K562 (cell line): Measurements from ENCODE around the gene ZNF791. TPM values are rescaled to one million over a fixed set of nuclear protein-coding genes. Genes with fewer than 3 reads are reported as not detected.

Experiments used
- CCAR2 ChIP-seq: fragments of 200-400 bp; formaldehyde crosslinking; IDR thresholded peaks from 2 replicates; pipeline ENCODE4 v1.6.1; 2017; ENCODE audit warnings: mild to moderate bottlenecking, low read depth, low read length
- ELF2 ChIP-seq: fragments of 250-450 bp; sonication (Bioruptor Pico); IDR thresholded peaks from 2 replicates; pipeline ENCODE4 v1.5.0; 2021; ENCODE audit warnings: mild to moderate bottlenecking
- ETV1 ChIP-seq: fragments of 450-650 bp; conservative IDR thresholded peaks from 2 replicates; pipeline ENCODE4 v1.6.1; 2016; ENCODE audit warnings: missing genetic modification characterization, control low read depth, low read depth, missing compliant biosample characterization
- FOSL1 ChIP-seq: fragments of 200-800 bp; sonication (Bioruptor generic); conservative IDR thresholded peaks from 2 replicates; pipeline ENCODE4 v1.6.1; 2016; ENCODE audit warnings: missing genetic modification characterization, missing compliant biosample characterization
- HNRNPK ChIP-seq: fragments of 200-400 bp; formaldehyde crosslinking; IDR thresholded peaks from one replicate; pipeline ENCODE4 v1.6.1; 2018; ENCODE audit warnings: mild to moderate bottlenecking, low read depth, low read length; ENCODE audit not compliant: poor library complexity, severe bottlenecking
- KAT8 ChIP-seq: fragments of 450-650 bp; IDR thresholded peaks from 2 replicates; pipeline ENCODE4 v1.6.1; 2016; ENCODE audit warnings: low read depth, mild to moderate bottlenecking
- MCM5 ChIP-seq: fragments of 450-650 bp; IDR thresholded peaks from 2 replicates; pipeline ENCODE4 v1.6.1; 2016; ENCODE audit warnings: low read depth
- NFXL1 ChIP-seq: fragments of 450-650 bp; formaldehyde crosslinking; IDR thresholded peaks from 2 replicates; pipeline ENCODE4 v1.4.0; 2021; ENCODE audit warnings: mild to moderate bottlenecking
- NUFIP1 ChIP-seq: fragments of 450-650 bp; IDR thresholded peaks from 2 replicates; pipeline ENCODE4 v1.6.1; 2018; ENCODE audit not compliant: partially characterized antibody
- PRMT5 ChIP-seq: sonication (generic); formaldehyde crosslinking; IDR thresholded peaks from 2 replicates; pipeline ENCODE4 v1.5.0; 2020; ENCODE audit warnings: missing genetic modification reagents
- SUPT5H ChIP-seq: fragments of 450-650 bp; IDR thresholded peaks from 2 replicates; pipeline ENCODE4 v1.6.1; 2016
- ZBTB7A ChIP-seq: IDR thresholded peaks from 2 replicates; pipeline ENCODE4 v1.6.1; 2011; ENCODE audit warnings: low read depth, mild to moderate bottlenecking, low read length, moderate library complexity, borderline replicate concordance; ENCODE audit not compliant: control insufficient read depth
- ZKSCAN3 ChIP-seq: fragments of 250-450 bp; sonication (Bioruptor Pico); IDR thresholded peaks from 2 replicates; pipeline ENCODE4 v1.4.0; 2020
- ZNF134 ChIP-seq: fragments of 250-450 bp; sonication (Bioruptor Pico); conservative IDR thresholded peaks from 2 replicates; pipeline ENCODE4 v1.4.0; 2020
- ZNF232 ChIP-seq: sonication (generic); formaldehyde crosslinking; IDR thresholded peaks from 2 replicates; pipeline ENCODE4 v1.8.0; 2022; ENCODE audit warnings: mild to moderate bottlenecking, missing genetic modification reagents
- ZNF507 ChIP-seq: conservative IDR thresholded peaks from 2 replicates; pipeline ENCODE4 v1.6.1; 2017; ENCODE audit warnings: missing genetic modification characterization, missing compliant biosample characterization
- ZNF699 ChIP-seq: fragments of 250-450 bp; sonication (Bioruptor Pico); IDR thresholded peaks from 2 replicates; pipeline ENCODE4 v1.8.0; 2021; ENCODE audit warnings: mild to moderate bottlenecking, moderate library complexity; ENCODE audit not compliant: insufficient replicate concordance
- ZNF766 ChIP-seq: fragments of 200-800 bp; sonication (Bioruptor generic); conservative IDR thresholded peaks from 2 replicates; pipeline ENCODE4 v1.6.1; 2016; ENCODE audit warnings: missing genetic modification characterization, missing compliant biosample characterization
- ZNF778 ChIP-seq: fragments of 450-650 bp; formaldehyde crosslinking; IDR thresholded peaks from 2 replicates; pipeline ENCODE4 v1.4.0; 2020; ENCODE audit warnings: mild to moderate bottlenecking, moderate library complexity
- polyA plus RNA-seq, 8 experiments: library from polyadenylated mRNA; depleted of rRNA in 4 of 8; stranded (reverse) in 5 of 8; unstranded in 3 of 8; fragments of >200 nt; fragmentation: Nextera tagmentation in 2 of 8; fragmentation: Illumina TruSeq in 1 of 8; extraction: Ambion mirVana in 2 of 8; extraction: Trizol in 1 of 8; gene quantifications; 2 replicates each; pipeline versions ENCODE4 v1.2.1 to v1.2.3, GENCODE V29; 2011 to 2014; ENCODE audit warnings: inconsistent platforms in 1 of 8, missing spikeins in 1 of 8
- total RNA-seq, 7 experiments: library from RNA; depleted of rRNA in 6 of 7; stranded (reverse); fragments of >200 nt in 6 of 7; fragmentation: Illumina TruSeq in 2 of 7; extraction: Trizol in 2 of 7; gene quantifications; 2 replicates each; pipeline versions ENCODE4 v1.2.1 to v1.2.3, GENCODE V29; 2011 to 2021; ENCODE audit warnings: low replicate concordance in 1 of 7
- TF ChIP-seq, protein P1 (sequence below): IDR thresholded peaks from 2 replicates; pipeline ENCODE4 v1.6.1; 2011; ENCODE audit warnings: borderline replicate concordance, low read depth, mild to moderate bottlenecking, moderate library complexity, low read length; ENCODE audit not compliant: insufficient read depth, poor library complexity, severe bottlenecking
- TF ChIP-seq, protein P2 (sequence below), 2 experiments: fragments of 150-350 bp in 1 of 2; IDR thresholded peaks; 2 replicates each; pipeline ENCODE4 v1.6.1; 2012 to 2016; ENCODE audit warnings: low read depth in 2 of 2, low read length in 2 of 2, mild to moderate bottlenecking in 1 of 2, moderate library complexity in 1 of 2
- TF ChIP-seq, protein P3 (sequence below), 2 experiments: IDR thresholded peaks; 2 replicates each; pipeline ENCODE4 v1.6.1; 2011; ENCODE audit warnings: borderline replicate concordance in 1 of 2, control low read depth in 1 of 2, low read depth in 1 of 2, low read length in 1 of 2, mild to moderate bottlenecking in 1 of 2, mixed read lengths in 1 of 2, moderate library complexity in 1 of 2; ENCODE audit not compliant: insufficient read depth in 1 of 2, insufficient read length in 1 of 2, poor library complexity in 1 of 2, severe bottlenecking in 1 of 2; ENCODE audit errors: extremely low read depth in 1 of 2

ZNF791 gene
- total and polyA plus RNA-seq, 9 of the 15 experiments (the other 6 are each of a cell fraction or from before 2014, with no cell fraction given), result 7.8 to 22.7 (median 13.1) TPM

DNA sequence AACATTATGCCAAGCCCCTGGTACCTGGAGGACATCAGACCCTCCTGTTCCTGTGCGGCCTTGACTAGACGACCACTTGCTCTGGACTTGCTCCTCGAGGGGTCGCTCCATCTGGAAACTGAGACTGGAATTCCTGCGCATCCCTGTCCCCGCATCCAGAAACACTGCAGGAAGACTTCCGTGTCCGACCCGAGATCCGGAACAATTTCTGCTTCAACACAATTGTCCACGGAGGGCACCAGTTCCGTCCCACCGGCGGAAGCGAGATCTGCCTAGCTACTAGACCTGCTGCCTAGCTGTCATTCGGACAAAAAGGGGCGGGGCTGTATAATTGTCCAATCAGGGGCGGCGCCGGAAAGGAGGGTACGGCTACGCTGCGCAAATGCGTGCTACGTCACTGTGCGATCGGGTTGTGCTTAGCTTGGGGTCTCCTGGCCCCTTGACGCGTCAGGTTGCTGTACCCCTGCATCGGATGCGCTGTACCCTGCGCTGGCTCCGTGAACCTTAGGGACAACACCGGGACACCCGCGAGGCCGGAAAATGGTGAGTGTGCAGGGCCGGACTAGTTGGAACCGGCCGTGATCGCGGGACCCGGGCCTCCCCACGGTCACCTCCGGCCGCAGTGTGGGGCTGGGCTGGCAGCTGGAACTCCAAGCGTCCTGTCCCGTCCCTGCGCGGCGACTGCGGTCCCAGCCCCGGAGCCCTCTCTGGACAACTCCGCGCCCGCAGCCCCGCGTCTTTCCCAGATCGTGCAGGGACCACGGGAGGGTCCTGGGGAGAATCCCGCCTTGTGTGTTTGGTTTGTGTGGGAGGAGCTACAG is at the start of gene ZNF791, which contains the start of gene ZNF490 (continued):
- TF ChIP-seq ZNF134 (CRISPR knock-in tag) (no peak), FOSL1 (tag) (no peak), ZNF507 (no peak), NFXL1 (CRISPR knock-in tag) (no peak), NUFIP1 (no peak), ZKSCAN3 (CRISPR knock-in tag) (no peak), CCAR2 (no peak), SUPT5H (peak; percentile 92), ELF2 (CRISPR knock-in tag) (peak; percentile 94), HNRNPK (no peak), ZNF232 (peak; percentile 42; the same call in 1 of the 2 replicates), PRMT5 (CRISPR knock-in tag) (peak; percentile 77; the same call in 1 of the 2 replicates), ZNF778 (CRISPR knock-in tag) (no peak), ZBTB7A (peak; percentile 91), ETV1 (tag) (peak; percentile 89), ZNF699 (no peak), KAT8 (peak; percentile 29; the same call in 1 of the 2 replicates), MCM5 (no peak), ZNF766 (no peak)
- TF ChIP-seq, protein P1, sequence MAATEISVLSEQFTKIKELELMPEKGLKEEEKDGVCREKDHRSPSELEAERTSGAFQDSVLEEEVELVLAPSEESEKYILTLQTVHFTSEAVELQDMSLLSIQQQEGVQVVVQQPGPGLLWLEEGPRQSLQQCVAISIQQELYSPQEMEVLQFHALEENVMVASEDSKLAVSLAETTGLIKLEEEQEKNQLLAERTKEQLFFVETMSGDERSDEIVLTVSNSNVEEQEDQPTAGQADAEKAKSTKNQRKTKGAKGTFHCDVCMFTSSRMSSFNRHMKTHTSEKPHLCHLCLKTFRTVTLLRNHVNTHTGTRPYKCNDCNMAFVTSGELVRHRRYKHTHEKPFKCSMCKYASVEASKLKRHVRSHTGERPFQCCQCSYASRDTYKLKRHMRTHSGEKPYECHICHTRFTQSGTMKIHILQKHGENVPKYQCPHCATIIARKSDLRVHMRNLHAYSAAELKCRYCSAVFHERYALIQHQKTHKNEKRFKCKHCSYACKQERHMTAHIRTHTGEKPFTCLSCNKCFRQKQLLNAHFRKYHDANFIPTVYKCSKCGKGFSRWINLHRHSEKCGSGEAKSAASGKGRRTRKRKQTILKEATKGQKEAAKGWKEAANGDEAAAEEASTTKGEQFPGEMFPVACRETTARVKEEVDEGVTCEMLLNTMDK, result no peak
- TF ChIP-seq, protein P2, sequence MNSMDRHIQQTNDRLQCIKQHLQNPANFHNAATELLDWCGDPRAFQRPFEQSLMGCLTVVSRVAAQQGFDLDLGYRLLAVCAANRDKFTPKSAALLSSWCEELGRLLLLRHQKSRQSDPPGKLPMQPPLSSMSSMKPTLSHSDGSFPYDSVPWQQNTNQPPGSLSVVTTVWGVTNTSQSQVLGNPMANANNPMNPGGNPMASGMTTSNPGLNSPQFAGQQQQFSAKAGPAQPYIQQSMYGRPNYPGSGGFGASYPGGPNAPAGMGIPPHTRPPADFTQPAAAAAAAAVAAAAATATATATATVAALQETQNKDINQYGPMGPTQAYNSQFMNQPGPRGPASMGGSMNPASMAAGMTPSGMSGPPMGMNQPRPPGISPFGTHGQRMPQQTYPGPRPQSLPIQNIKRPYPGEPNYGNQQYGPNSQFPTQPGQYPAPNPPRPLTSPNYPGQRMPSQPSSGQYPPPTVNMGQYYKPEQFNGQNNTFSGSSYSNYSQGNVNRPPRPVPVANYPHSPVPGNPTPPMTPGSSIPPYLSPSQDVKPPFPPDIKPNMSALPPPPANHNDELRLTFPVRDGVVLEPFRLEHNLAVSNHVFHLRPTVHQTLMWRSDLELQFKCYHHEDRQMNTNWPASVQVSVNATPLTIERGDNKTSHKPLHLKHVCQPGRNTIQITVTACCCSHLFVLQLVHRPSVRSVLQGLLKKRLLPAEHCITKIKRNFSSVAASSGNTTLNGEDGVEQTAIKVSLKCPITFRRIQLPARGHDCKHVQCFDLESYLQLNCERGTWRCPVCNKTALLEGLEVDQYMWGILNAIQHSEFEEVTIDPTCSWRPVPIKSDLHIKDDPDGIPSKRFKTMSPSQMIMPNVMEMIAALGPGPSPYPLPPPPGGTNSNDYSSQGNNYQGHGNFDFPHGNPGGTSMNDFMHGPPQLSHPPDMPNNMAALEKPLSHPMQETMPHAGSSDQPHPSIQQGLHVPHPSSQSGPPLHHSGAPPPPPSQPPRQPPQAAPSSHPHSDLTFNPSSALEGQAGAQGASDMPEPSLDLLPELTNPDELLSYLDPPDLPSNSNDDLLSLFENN (IDR thresholded peaks at IDR 0.05; ENCODE audit: low read depth in 2 of 2, low read length in 2 of 2), result no peak
- TF ChIP-seq, protein P3, sequence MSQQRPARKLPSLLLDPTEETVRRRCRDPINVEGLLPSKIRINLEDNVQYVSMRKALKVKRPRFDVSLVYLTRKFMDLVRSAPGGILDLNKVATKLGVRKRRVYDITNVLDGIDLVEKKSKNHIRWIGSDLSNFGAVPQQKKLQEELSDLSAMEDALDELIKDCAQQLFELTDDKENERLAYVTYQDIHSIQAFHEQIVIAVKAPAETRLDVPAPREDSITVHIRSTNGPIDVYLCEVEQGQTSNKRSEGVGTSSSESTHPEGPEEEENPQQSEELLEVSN (IDR thresholded peaks at IDR 0.05; ENCODE audit: borderline replicate concordance in 1 of 2, extremely low read depth in 1 of 2, insufficient read depth in 1 of 2, insufficient read length in 1 of 2, low read depth in 1 of 2, low read length in 1 of 2, poor library complexity in 1 of 2, severe bottlenecking in 1 of 2), result no peak
